ENCODE data around the gene WDFY3.
A peak's percentile ranks its signal among the peaks of the same experiment; 100 is the strongest.

Gene WDFY3

GRCh38 chr4:84737656-84738055 lies 228.8 kb downstream of the WDFY3 start:
- H3K27ac ChIP-seq, result no peak overlapping the region
- TF ChIP-seq, protein P1, sequence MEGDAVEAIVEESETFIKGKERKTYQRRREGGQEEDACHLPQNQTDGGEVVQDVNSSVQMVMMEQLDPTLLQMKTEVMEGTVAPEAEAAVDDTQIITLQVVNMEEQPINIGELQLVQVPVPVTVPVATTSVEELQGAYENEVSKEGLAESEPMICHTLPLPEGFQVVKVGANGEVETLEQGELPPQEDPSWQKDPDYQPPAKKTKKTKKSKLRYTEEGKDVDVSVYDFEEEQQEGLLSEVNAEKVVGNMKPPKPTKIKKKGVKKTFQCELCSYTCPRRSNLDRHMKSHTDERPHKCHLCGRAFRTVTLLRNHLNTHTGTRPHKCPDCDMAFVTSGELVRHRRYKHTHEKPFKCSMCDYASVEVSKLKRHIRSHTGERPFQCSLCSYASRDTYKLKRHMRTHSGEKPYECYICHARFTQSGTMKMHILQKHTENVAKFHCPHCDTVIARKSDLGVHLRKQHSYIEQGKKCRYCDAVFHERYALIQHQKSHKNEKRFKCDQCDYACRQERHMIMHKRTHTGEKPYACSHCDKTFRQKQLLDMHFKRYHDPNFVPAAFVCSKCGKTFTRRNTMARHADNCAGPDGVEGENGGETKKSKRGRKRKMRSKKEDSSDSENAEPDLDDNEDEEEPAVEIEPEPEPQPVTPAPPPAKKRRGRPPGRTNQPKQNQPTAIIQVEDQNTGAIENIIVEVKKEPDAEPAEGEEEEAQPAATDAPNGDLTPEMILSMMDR (conservative IDR thresholded peaks at IDR 0.05), result no peak

GRCh38 chr4:84734037-84734436 lies 232.5 kb downstream of the WDFY3 start:
- TF ChIP-seq, protein P1 (conservative IDR thresholded peaks at IDR 0.05), result no peak

DNA sequence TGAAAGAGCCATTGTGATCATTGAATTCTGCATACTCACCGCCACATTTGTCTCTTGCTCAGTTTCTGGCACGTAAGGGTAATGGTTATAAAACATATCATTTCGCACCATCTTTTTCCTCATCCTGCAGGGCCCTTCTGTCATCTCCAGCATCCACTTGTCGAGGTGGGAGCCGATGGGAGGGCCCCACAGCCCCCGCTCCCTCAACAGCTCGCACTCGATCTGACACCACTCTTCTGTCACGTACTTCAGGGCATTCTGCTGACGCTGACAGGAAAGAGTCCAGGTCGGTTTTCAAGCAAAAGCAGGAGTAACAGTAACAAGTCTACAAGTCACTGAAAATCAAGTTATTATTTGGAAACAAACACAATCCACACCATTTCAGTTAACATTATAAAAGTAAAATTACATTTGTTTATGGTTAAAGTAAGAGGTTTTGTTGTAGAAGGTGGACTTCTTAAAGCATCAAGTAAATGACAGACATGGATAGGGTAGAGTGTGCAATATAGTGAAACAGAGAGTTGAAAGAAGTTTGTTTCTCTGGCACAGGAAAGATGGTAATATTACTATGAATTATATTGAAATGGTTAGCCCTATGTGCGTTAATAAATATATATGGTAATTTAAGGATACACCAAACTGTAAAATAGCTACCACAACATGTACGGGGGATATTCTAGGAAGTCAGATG lies 233.0 kb downstream of the WDFY3 start:
- TF ChIP-seq, protein P1 (conservative IDR thresholded peaks at IDR 0.05), result no peak
- no peak overlapping the region for H3K27ac ChIP-seq

More at GRCh38 chr4:84734037-84734436, 232.5 kb downstream of the WDFY3 start:
- H3K27ac ChIP-seq, result no peak overlapping the region

DNA sequence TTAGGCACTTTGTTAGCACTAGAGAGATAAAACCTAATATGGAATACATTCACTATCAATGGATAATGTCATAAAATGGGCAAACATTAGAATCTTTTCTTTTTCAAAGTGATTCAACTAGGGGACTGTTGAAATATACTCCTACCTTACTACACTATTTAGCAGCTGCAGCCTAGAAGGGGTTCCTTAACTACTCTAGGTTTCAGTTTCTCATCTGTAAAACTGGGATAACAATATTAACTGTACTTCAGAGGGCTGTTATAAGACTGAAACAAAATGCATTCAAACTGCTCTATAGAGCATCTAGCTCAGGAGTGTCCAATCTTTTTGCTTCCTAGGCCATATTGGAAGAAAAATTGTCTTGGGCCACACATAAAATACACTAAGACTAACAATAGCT lies 236.1 kb downstream of the WDFY3 start:
- H3K27ac ChIP-seq, result no peak overlapping the region
- TF ChIP-seq, protein P1 (conservative IDR thresholded peaks at IDR 0.05), result no peak

DNA sequence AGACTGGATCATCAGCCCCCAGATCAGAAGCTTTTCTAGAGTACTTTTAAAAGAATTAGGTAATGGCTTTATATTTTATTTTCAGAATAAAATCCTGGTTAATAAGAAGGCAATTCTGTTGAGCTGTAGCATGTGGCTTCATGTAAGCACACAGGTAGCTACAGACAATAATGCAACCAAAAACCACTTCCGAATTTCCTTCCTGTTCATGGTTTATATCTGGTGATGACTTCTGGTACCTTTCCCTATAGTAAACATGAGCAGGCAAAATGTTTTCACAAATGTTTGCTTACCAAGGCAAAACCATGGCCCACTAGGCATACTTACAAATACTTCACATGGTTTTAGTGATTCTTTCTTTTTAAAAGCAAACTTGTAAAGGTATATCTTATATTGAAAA lies 239.0 kb downstream of the WDFY3 start:
- TF ChIP-seq, protein P1 (conservative IDR thresholded peaks at IDR 0.05), result no peak

GRCh38 chr4:84726356-84726755 lies 240.1 kb downstream of the WDFY3 start:
- TF ChIP-seq, protein P1 (conservative IDR thresholded peaks at IDR 0.05), result no peak
- H3K27ac ChIP-seq, result no peak overlapping the region

More for the DNA sequence above, 239.0 kb downstream of the WDFY3 start:
- no peak overlapping the region for H3K27ac ChIP-seq

- peak overlapping the region; percentile 30 for H3K27ac ChIP-seq
- TF ChIP-seq, protein P1 (conservative IDR thresholded peaks at IDR 0.05), result no peak
These were observed 243.8 kb downstream of the WDFY3 start for GRCh38 chr4:84722720-84723119.
